SK-N-SH (cell line): ENCODE results near the gene MEPCE. TPM values are rescaled to one million over a fixed set of nuclear protein-coding genes. Genes with fewer than 3 reads are reported as not detected.

Experiments
- CTCF ChIA-PET: fragments of 300-600, 350-600 bp; formaldehyde crosslinking; extraction: SDS; loops from one replicate; lab custom pipeline; 2021; lab: Yijun Ruan, JAX
- POLR2A ChIA-PET: fragments of 350-600 bp; sonication (Branson Sonifier 250); formaldehyde crosslinking; extraction: SDS; loops from one replicate; lab custom pipeline; 2020; ENCODE audit warnings: antibody characterized with exemption, inconsistent platforms; lab: Yijun Ruan, JAX
- DNase-seq: peaks from one replicate; pipeline ENCODE4 v3.0.0; 2012
- H2AFZ ChIP-seq: fragments of 200-600 bp; sonication (generic); 2 replicates; pipeline ENCODE4 v1.8.1; 2016; ENCODE audit warnings: antibody characterized with exemption, mild to moderate bottlenecking, low read depth
- H3F3A ChIP-seq: fragments of 200-600 bp; sonication (generic); replicated peaks from 2 replicates; pipeline ENCODE3; 2016; ENCODE audit warnings: antibody characterized with exemption, mild to moderate bottlenecking; ENCODE audit not compliant: insufficient read depth
- H3K27ac ChIP-seq, 2 experiments: fragments of 200-500 bp in 1 of 2; fragments of 200-600 bp in 1 of 2; sonication (Bioruptor generic) in 1 of 2; sonication (generic), shearing (Covaris generic) in 1 of 2; 2 replicates each; pipeline versions ENCODE4 v1.5.1 to v1.6.1; 2014 to 2016; ENCODE audit warnings: low read depth in 2 of 2, inconsistent platforms in 1 of 2, low read length in 1 of 2, mild to moderate bottlenecking in 1 of 2, mixed read lengths in 1 of 2
- H3K27me3 ChIP-seq: fragments of 200-600 bp; sonication (generic), shearing (Covaris generic); 2 replicates; pipeline ENCODE4 v1.6.1; 2016; ENCODE audit warnings: mixed run types; ENCODE audit not compliant: insufficient read depth
- H3K36me3 ChIP-seq, 2 experiments: fragments of 200-500 bp in 1 of 2; fragments of 200-600 bp in 1 of 2; sonication (Bioruptor generic) in 1 of 2; sonication (generic) in 1 of 2; replicated peaks in 1 of 2; 2 replicates each; pipeline versions ENCODE3 to v1.5.1; 2014 to 2016; ENCODE audit warnings: low read length in 1 of 2, mild to moderate bottlenecking in 1 of 2; ENCODE audit not compliant: insufficient read depth in 2 of 2, control insufficient read depth in 1 of 2
- H3K4me1 ChIP-seq, 2 experiments: fragments of 200-500 bp in 1 of 2; fragments of 200-600 bp in 1 of 2; sonication (Bioruptor generic) in 1 of 2; sonication (generic), shearing (Covaris generic) in 1 of 2; 2 replicates each; pipeline versions ENCODE4 v1.5.1 to v1.6.1; 2014 to 2016; ENCODE audit warnings: low read depth in 1 of 2, low read length in 1 of 2, mixed run types in 1 of 2; ENCODE audit not compliant: insufficient read depth in 2 of 2, control insufficient read depth in 1 of 2
- H3K4me2 ChIP-seq: fragments of 200-600 bp; sonication (generic), shearing (Covaris generic); 2 replicates; pipeline ENCODE4 v1.6.1; 2017; ENCODE audit warnings: mixed run types
- H3K4me3 ChIP-seq, 2 experiments: fragments of 200-500 bp in 1 of 2; fragments of 200-600 bp in 1 of 2; sonication (Bioruptor generic) in 1 of 2; sonication (generic), shearing (Covaris generic) in 1 of 2; 2 replicates each; pipeline versions ENCODE4 v1.5.1 to v1.8.1; 2014 to 2016; ENCODE audit warnings: low read depth in 2 of 2, inconsistent platforms in 1 of 2, low read length in 1 of 2, mild to moderate bottlenecking in 1 of 2, mixed read lengths in 1 of 2, moderate library complexity in 1 of 2
- H3K79me2 ChIP-seq: fragments of 200-600 bp; sonication (generic); 2 replicates; pipeline ENCODE4 v1.8.1; 2017; ENCODE audit warnings: mild to moderate bottlenecking; ENCODE audit not compliant: insufficient read depth
- H3K9ac ChIP-seq: fragments of 200-600 bp; sonication (generic); 2 replicates; pipeline ENCODE4 v1.6.1; 2017; ENCODE audit warnings: mixed run types
- H3K9me2 ChIP-seq: fragments of 200-600 bp; sonication (generic); 2 replicates; pipeline ENCODE4 v1.6.1; 2017; ENCODE audit warnings: mixed run types
- H3K9me3 ChIP-seq: fragments of 200-600 bp; sonication (generic); 2 replicates; pipeline ENCODE4 v1.6.1; 2017; ENCODE audit warnings: mixed run types, mild to moderate bottlenecking, moderate library complexity
- H4K20me1 ChIP-seq: fragments of 200-600 bp; sonication (generic); 2 replicates; pipeline ENCODE4 v1.6.1; 2017; ENCODE audit warnings: mild to moderate bottlenecking, mixed run types; ENCODE audit not compliant: insufficient read depth
- ELF1 ChIP-seq: IDR thresholded peaks from 2 replicates; pipeline ENCODE4 v1.4.0; 2012
- EP300 ChIP-seq, 2 experiments: IDR thresholded peaks; 2 replicates each; pipeline versions ENCODE4 v1.4.0 to v1.6.1; 2012; ENCODE audit warnings: borderline replicate concordance in 1 of 2, low read depth in 1 of 2, low read length in 1 of 2
- EZH2phosphoT487 ChIP-seq: fragments of 200-600 bp; sonication (generic); IDR thresholded peaks from 2 replicates; pipeline ENCODE4 v1.6.1; 2017; ENCODE audit warnings: low read depth, mixed run types, mild to moderate bottlenecking, antibody characterized with exemption, moderate library complexity, borderline replicate concordance
- JUND ChIP-seq: IDR thresholded peaks from 2 replicates; pipeline ENCODE4 v1.4.0; 2012
- NFIC ChIP-seq: IDR thresholded peaks from 2 replicates; pipeline ENCODE4 v1.4.0; 2012; ENCODE audit warnings: borderline replicate concordance
- RAD21 ChIP-seq: IDR thresholded peaks from 2 replicates; pipeline ENCODE4 v1.6.1; 2012; ENCODE audit warnings: mild to moderate bottlenecking, low read length
- RFX5 ChIP-seq: IDR thresholded peaks from 2 replicates; pipeline ENCODE4 v1.6.1; 2012; ENCODE audit warnings: mild to moderate bottlenecking, improper control_type of control experiment, low read length
- SIN3A ChIP-seq: IDR thresholded peaks from 2 replicates; pipeline ENCODE4 v1.6.1; 2012; ENCODE audit warnings: low read depth, mild to moderate bottlenecking, low read length, moderate library complexity, borderline replicate concordance
- USF1 ChIP-seq: IDR thresholded peaks from 2 replicates; pipeline ENCODE4 v1.4.0; 2012; ENCODE audit warnings: low read depth, borderline replicate concordance
- USF2 ChIP-seq: fragments of 150-350 bp; IDR thresholded peaks from 2 replicates; pipeline ENCODE4 v1.6.1; 2017; ENCODE audit warnings: antibody characterized with exemption, low read length, low read depth, borderline replicate concordance
- ZBTB33 ChIP-seq: IDR thresholded peaks from 2 replicates; pipeline ENCODE4 v1.4.0; 2012; ENCODE audit warnings: low read depth, borderline replicate concordance
- WGBS: methylation state at CpG from one replicate; pipeline ENCODE4 v1.1.6; 2017; ENCODE audit warnings: low lambda C conversion rate; 5-methylcytosine and 5-hydroxymethylcytosine counted together
- polyA plus RNA-seq, 3 experiments: library from polyadenylated mRNA; depleted of rRNA; stranded (reverse); fragments of >200 nt; gene quantifications; 2 replicates each; pipeline ENCODE4 v1.2.3, GENCODE V29; 2012

Gene MEPCE
- polyA plus RNA-seq, 1 of the 3 experiments (the other 2 are of a cell fraction): 20.2 TPM

- 94% methylated on average over 9 of the region's 9 CpGs for WGBS
- POLR2A ChIA-PET: no interaction called here
- H3F3A ChIP-seq: peaks cover 14% of the 10 kb centered on the region
- H3K27ac ChIP-seq: no peak overlapping the region
- H3K4me2 ChIP-seq: no peak overlapping the region
- H3K4me1 ChIP-seq: peaks cover 0 to 4% of the 10 kb centered on the region in 2 experiments; a peak in 2 of 4 replicates
- no peak overlapping the region for H3K4me3 ChIP-seq
- no peak for TF ChIP-seq RFX5
- no peak for TF ChIP-seq NFIC
- no peak for TF ChIP-seq USF1
- no peak for TF ChIP-seq EP300 (IDR thresholded peaks at IDR 0.05; ENCODE audit: borderline replicate concordance in 1 of 2, low read depth in 1 of 2, low read length in 1 of 2)
- no peak for TF ChIP-seq ELF1
- TF ChIP-seq EZH2phosphoT487: no peak
- no peak for TF ChIP-seq ZBTB33
- TF ChIP-seq RAD21: no peak
- TF ChIP-seq JUND: no peak
- no peak for TF ChIP-seq SIN3A
- no peak for TF ChIP-seq USF2
- H3K9me2 ChIP-seq: no peaks in the 10 kb centered on the region
- H3K9ac ChIP-seq: no peak overlapping the region
- no peak overlapping the region for H2AFZ ChIP-seq
- no peaks in the 10 kb centered on the region for H3K27me3 ChIP-seq
- H3K36me3 ChIP-seq: no peaks in the 10 kb centered on the region
- CTCF ChIA-PET: interaction anchor here (0.9 to 1.6 kb wide), 2 partner anchors 22 to 116 kb away, joined by 5 to 8 read pairs; no protein-coding TSS in a partner anchor
- H3K9me3 ChIP-seq: no peaks in the 10 kb centered on the region
- H4K20me1 ChIP-seq: no peaks in the 10 kb centered on the region
- no peaks in the 10 kb centered on the region for H3K79me2 ChIP-seq
- DNase-seq: no peak
Measured at GRCh38 chr7:100443096-100443840, 13.6 kb downstream of the MEPCE start.
